ENCODE results near the gene C10orf95.

Gene C10orf95

DNA sequence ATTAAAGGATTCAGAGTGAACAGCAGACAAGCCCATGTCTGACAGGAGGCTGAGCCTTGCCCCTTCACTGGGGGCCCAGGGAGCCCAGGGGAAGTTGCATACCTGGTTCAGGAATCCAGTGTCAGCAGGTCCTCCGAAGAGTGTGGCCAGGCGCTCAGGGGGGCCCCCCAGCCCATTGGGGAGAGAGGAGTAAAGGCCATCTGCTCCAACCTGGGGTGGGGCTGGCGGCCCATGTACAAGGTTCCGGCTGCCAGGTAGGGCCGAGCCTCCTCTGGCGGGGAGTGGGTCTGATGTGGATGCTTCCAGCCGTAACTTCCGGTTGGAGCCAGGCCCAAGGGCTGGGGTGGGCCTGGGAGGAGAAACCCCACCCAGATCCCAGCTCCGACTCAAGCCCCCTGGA, 35.1 kb downstream of the C10orf95 start:
- DNase-seq, result no peak

DNA sequence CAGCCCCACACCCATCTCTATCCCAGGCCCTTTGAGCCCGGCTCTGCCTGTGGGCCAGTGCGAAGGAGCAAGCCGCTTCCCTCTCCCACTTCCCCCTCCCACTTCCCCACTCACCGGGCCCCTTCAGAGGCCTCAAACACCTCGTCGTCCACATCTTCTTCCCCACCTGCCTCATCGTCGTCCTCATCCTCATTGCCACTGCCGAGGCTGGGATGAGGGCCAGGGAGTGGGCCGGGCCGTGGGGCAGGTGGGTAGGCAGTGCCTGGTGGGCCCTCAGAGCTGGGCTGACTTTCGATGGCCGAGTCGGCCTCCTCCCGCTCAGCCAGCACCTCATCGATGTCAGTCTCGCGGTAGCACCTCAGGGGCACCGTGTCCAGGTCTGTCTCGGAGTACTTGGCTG, 36.6 kb downstream of the C10orf95 start:
- DNase-seq, result no peak

DNA sequence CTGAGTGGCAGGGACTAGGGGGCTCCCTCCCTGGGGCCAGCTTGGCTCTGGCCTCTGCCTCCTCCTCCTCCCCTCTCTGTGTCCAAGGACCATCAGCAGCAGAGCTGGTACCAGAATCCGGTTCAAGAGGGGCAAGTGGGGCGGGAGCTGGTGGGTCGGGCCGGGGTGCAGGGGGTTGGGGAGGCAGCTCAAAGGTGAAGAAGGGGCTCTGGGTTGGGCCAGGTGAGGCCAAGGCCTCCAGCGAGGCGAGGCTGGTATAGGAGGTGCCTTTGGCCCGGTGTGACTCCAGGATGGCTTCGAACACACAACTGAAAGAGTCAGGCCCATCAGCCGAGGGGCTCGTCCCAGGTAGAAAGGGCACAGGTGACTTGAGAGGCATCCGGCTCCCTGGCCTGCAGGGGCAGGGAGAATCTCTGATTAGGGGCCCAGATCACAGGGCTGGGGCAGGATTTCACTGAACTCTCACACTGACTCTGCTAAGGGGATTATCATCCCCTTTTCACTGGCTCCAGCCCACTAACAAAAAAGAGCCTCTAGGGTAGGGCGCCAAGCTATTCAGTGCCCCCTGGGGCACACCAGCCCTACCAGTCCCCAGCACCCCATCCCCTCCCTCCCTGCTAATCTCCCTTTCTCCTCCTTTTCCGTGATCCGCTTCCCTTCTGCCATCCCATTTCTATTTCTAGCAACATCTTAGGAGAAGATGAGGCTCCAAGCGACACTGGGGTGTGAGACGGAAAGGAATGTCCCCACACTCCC, 37.4 kb downstream of the C10orf95 start:
- no peak for DNase-seq

DNA sequence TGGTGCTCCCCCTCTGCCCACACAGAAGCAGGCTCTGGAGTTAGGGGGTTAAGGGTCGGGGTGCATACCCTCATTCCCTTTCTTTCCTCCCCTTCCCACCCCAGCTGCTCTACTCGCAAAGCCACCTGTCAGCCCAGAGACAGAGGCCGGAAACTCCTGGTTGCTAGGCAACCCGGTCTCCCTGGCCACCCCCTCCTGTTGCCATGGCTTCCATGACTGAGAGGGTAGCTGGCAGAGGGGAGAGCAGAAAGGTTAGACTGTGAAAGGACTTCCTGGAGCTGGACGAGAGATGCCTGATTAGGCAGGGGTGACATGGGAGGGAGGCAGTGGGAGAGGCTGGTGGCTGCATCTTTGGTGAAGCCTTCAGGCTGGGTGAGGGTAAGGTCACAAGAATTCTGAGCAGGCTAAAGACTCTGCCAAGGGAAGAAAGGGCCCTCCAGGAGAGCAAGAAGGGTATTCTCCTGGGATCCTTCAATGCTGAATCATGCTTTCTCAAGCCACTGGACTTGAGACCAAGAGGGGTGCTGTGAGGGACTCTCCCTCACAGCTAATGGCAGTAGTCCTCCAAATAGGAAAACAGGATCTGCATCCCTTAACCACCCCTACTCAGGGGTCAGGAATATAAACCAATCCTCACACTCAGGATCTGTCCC, 38.2 kb downstream of the C10orf95 start:
- DNase-seq, result no peak

DNA sequence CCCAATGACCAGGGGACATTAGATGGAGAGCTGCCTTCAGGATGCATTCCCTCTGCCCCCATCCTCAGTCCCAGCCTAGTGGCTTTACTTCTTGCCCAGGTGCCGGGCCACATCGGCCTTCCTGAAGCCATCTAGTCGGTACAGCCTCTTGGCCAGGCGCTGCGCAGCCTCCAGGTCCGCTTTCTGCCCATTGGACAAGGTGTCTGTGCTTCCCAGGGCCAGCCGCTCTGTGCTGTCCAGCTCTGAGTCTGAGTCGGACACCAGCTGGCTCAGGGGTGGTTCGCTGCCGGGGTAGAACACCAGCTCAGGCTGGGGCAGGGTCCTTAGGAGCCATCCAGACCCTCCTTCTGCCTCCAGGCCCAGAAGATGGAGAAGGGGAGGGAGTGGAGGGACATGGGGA, 39.0 kb downstream of the C10orf95 start:
- no peak for DNase-seq

DNA sequence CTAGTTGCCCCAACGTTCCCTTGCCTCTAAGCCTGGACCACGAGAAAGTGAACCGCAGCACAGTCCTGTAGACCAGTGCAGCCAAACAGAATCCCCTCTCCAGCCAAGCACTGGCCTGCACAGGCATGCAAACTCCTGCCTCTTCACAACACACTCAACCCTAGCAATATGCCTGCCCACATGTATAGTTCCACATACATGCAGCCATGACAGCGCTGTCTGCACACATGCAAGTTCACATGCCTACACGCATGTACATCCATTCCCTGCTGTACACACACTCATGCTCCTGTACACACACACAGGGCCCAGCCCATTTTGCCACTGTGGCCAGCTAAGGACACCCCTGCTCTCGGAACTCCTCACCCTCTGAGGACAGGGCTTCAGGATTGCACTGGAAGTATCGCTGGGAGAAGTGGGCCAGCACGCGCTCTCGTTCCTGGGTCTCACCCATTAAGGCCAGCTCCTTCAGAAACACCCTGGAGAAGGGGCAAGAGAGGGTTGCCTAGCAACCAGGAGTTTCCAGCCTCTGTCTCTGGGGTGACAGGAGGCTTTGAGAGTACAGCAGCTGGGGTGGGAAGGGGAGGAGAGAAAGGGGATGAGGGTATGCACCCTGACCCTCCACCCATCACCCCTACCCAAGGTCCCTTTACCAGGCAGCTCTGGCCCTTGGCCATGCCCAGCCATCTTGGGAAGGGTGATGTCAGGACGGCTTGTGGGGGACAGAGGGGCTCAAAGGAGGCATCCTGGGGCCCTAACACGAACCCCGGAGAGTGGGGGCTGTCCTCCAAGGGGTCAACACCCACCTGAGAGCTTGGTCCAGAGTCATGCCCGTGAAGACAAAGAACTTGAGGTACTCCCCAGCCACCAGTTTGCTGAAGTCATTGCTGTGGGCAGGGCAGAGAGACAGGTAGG, 39.7 kb downstream of the C10orf95 start:
- DNase-seq, result no peak

DNA sequence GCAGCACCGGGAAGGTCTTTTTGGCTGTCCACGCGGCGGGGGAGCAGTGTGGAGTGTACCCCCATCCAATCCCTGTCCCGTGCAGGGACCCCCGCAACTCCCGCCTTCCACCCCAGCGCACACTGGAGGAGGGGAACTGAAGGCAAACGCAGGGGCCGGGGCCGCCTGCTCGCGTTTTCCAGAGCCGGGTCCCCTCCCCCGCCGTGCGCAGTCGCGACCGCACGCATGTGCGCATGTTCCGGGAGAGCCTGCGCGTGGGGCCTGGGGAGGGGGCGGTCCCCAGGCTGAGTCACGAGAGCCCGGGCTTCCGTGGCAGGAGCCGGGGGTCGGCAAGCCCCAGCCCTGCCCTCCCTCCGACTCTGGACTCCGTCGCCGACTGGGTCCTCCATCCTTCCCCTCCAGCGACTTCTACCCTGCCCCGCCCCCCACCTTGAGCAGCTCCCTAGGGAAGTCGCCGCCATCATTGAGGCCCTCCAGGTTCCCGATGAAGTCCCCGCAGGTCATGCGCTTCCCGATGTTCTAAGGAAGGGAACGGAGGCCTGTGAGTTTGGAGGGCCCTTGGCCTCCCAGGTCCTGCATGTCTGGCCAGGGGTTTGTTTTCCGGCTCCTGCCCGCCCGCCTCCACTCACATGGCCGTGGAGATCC, 40.8 kb downstream of the C10orf95 start:
- DNase-seq, result peak; percentile 81

DNA sequence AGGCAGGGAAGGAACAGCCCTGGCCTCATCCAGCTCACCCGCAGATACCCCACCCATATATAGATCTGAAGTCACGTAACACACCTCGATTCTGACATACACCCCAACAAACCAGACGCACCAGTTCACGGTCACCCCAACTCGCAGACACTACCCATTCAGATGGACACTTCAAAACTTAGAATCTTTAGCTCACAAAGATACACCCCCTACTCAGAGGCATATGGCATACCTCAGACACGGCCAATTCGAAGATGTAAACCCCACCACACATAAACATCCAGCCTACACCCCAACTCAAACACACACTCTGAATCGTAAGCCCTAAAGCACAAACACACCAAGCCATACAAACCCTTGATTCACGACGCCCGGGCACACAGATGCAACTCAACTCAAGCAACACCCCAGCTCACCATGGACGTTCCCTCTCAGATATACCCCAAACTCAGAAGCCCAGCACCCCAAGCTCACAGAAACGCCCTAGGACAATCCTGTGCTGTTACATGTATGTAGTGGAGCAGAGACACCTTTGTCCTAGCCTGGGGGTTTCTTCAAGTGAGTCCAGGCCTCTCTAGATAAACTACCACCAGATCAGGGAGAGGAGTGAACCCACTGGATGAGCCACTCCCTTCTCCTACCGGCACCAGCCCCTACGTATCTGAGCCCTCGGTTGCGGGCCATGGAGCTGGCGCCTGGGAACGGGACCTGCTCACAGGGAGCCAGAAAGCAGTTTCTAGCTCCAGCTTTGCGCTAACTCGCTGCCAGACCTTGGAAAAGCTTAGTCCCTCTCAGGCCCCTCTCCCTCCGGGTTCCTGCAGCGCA, 41.5 kb downstream of the C10orf95 start:
- no peak for DNase-seq

DNA sequence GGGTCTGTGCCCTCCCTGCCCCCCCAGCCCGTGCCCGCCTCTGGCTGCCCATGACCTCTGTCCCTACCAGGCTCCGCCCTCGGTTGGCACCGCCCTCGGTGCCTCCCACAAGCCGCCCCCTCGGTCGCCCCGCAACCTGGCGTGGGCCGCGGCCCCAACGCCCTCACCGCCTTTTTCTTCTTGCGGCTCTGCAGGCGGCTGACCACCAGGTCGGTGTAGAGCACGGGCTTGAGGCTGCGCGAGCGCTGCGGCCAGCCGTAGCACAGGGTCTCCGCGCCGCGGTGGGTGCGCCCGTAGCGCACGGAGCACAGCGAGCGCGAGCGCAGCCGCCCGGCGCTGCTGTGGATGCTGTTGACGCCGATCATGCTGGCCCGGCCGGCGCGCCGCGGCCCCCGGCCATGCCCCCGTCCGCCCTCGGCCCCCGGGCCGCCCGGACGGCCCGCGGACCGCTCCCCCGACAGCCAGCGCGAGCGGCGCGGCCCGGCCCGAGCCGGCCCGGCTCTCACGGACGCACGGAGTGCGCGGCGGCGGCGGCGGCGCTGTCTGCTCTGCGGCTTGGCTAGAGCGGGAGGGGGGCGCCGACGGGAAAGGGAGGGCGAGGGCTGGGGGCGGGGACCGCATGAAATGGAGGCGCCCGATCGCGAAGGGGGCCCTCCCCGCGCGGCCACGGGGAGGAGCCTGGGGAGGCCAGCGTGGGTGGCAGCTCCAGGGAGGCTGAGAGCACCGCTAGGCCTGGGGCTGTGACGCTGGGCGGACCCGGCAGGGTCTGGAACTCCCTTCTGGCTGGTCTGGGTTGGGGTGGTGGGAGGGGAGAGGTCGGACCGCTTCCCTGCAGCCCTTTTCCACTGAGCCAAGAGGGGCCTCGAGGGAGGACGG, 42.4 kb downstream of the C10orf95 start:
- DNase-seq, result peak; percentile 66

DNA sequence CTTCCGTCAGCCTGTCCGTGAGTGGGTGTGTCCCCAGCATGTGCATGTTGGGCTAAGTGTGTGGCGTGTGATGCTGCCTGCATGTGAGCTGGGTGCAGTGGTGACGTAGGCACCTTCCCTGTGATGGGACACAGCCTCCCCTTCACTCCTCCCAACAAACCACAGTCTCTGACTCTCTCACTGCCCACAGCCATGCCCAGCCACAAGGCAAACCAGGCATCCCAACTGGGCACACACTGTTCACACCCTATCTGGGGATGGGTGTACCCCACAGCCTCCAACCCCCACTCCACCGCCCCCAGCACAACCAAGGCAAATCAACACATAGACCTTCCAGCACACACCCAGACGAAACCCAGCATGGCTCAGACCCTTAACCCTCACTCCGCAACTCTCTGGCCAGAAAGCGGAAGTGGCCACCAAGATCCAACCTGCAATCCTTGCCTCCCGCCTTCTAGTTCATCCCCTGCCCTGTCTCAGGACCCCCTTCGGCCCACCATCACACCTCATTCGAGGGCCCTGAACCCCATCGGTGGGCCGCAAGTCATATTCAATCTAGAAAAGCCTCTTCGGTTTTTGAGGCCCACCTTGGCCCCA, 43.1 kb downstream of the C10orf95 start:
- DNase-seq, result no peak

DNA sequence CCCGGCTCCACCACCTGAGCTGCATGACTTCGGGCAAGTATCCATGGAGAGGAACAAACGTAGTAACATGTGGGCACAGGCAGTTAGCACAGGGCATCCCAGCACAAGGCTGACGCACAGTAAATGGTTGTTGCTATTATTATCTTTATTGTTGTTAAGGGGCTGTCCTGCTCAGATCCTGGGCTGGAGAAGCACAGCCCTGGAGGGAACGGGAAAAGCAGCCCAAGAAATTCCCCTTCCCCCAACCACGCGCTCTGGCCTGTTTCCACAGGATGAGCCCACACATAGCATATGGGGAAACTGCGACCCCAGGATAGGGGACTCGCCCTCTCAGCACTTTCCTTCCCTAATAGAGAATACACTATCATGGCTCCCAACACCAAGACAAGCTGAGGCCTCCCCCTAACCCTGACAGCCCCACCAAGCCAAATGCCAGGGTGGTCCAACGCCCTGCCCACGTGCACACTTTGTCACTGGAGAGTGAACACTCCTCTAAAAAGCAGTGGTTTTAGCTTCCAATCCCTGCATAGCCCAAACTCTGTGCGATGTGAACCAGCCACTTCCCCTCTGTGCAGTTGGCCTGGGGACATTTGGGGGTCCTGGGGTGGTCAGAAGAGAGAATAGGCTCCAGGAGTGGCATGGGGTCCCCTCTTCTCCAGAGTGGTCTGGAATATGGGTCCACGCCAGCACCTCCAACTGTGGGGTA, 43.8 kb downstream of the C10orf95 start:
- DNase-seq, result no peak

DNA sequence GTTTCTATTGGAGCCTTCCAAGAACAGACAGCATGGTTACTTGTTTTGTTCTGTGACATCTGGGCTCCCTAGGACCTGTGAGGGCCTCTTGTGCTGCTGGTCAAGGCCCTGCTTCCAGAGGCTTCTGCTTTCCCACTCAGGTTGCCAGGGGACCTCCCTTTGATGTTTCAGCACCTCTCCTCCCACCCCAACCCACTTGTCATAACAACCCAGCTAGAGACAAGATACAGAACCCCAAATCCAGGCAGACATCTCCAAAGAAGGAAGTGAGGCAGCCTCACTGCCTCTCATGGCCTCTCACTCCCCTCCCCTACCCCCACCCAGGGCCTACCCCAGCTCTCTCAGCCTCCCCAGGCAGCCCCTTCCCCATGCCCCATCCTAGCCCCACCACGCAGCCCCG, 44.5 kb downstream of the C10orf95 start:
- DNase-seq, result no peak

DNA sequence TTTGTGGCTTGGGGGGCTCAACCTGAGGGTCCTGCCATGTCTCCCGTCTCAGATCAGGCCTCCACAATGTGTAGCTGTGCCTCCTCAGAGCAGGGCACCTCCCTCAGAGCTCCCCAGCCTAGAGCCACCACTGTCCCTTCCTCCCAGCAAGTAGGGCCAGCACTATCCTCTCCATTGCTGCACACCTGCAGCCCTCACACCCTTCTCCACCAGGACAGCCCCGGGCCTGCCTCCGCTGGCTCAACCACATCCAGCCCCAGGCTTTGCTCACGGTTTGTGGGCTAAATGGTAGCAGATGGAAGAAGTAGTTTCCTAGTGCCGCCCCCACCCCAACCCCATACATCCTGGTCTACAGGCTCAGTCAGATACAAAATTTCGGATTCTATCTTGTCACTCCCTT, 45.7 kb downstream of the C10orf95 start:
- DNase-seq, result no peak

DNA sequence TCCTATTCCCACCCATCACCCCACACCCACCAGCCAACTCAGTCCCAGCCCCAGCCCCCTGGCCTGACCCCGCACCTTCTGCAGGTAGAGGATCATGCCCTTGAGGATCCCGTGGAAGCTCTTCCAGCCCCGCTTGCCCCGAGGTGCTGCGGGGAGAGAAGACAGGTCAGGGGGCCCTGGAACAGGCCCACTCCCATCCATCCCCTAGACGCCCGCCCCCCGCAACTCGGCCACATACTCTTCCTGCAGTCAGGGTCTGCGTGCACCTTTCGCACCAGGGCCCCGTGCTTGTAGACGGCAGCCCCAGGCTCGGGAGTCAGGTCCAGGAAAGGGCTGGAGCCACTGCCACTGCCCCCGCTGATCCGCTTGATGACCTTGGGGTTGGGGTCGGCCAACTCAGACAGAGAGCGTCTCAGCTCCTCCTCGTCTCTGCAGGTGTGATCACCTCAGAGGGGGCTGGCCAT, 46.2 kb downstream of the C10orf95 start:
- DNase-seq, result no peak

DNA sequence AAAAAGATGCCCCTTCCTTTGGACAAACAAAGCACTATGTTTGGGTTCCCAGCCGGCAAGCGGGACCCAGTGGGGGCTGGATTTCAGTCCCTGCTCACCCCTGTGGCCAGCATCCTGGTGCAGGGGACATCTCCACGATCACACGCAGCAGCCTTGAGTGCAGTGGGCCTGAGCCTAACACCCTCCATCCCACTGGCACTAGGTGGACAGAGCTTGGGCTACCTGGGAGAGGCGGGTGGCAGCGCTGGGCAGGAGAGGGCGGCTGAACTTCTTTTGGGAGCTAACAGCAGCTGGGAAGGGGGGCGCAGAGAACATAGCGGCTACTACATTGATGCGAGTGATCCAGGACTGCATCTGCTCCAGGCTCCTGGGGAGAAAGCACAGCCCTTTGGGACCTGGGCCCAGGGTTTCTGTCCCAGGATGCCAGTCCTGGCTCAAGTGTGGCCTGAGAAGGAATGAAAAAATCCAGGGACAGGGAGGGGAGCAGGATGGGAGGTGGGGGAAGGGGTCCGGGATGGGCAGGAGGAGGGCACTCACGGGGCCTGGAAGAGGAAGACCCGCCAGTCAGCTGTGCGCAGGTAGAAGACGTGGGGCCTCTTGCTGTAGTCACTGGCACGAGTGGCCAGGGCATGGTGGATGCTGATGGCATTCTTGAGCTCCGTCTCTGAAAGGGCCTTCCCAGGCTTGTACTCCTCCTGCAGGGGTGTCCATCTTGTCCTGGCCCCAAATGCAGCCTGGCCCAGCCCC, 46.8 kb downstream of the C10orf95 start:
- DNase-seq, result no peak

DNA sequence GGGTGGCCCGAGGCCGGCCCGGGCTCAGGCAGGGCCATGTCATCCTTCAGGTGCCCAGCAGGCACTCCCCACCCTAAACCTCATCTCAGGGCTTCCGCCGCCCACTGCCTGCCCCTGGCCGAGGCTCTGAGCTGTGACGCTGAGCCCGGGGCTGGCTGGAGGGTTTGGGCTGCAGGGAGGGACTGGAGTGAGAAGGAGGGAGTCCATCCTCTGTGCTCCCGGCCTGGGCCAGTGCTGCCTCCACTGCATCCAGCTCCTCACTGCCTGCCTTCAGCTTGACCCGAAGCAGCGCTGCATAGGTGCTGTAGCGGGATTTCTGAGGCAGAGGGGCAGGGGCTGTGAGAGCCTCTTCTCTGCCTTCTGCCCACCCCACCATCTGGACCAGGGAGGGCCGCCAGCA, 48.2 kb downstream of the C10orf95 start:
- no peak for DNase-seq

DNA sequence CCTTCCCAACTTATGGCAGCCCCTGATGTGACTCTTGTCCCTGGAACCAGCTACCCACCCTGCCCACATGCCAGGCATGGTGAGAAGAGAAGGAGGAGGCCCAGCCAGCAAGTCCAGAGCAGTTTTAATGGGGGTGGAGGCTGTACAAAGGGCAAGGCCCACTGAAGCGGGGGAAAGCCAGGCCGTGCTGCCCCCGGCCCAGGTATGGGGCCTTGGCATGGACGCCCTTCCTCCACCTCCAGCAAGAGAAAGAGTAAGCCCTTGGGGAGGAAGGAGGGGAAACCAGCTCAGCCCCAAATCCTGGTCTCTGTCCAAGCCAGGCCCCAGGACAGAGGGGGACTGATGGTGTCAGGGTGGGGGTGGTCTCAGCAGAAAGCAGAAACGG, 48.8 kb downstream of the C10orf95 start:
- no peak for DNase-seq

DNA sequence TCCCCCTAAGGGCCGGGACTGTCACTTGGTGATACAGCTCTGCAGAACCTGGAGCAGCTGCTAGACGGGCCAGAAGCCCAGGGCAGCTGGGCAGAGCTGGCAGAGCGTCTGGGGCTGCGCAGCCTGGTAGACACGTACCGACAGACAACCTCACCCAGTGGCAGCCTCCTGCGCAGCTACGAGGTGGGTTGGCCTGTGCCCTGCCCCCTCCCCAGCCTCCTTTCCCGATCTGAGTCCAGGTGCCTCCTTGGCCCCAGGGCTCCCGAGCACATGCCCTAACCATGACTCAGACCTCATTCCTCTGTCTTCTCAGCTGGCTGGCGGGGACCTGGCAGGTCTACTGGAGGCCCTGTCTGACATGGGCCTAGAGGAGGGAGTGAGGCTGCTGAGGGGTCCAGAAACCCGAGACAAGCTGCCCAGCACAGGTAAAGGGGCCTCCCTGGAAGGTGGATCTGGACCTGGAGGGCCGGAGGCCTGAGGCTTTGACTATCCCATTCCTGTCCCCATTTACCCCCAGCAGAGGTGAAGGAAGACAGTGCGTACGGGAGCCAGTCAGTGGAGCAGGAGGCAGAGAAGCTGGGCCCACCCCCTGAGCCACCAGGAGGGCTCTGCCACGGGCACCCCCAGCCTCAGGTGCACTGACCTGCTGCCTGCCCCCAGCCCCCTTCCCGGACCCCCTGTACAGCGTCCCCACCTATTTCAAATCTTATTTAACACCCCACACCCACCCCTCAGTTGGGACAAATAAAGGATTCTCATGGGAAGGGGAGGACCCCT, 49.4 kb downstream of the C10orf95 start:
- no peak for DNase-seq
